Left lung (tissue), 10 donors: ENCODE data around the gene WNT7B. TPM values are rescaled to one million over a fixed set of nuclear protein-coding genes. Genes with fewer than 3 reads are reported as not detected.

Experiments
- ATAC-seq: fragments of 200-7000 bp; cut with Tn5 transposase; one replicate; pipeline ENCODE4 v1.9.1; 2020; ENCODE audit warnings: moderate library complexity
- DNase-seq, 4 donors: peaks; one replicate each; pipeline ENCODE4 v3.0.0-alpha.2; 2013 to 2020
- H3K27ac ChIP-seq, 2 donors: fragments of 200-600 bp; sonication (generic) in 1 of 2; one replicate each; pipeline versions ENCODE4 v1.5.0 to v1.8.0; 2020 to 2021
- H3K27me3 ChIP-seq, 2 donors: fragments of 200-600 bp; sonication (generic) in 1 of 2; one replicate each; pipeline versions ENCODE4 v1.5.0 to v1.8.0; 2020 to 2021
- H3K36me3 ChIP-seq, 2 donors: fragments of 200-600 bp; sonication (generic) in 1 of 2; one replicate each; pipeline versions ENCODE4 v1.5.0 to v1.8.0; 2020 to 2021
- H3K4me1 ChIP-seq, 2 donors: fragments of 200-600 bp; one replicate each; pipeline ENCODE4 v1.8.0; 2021
- H3K4me3 ChIP-seq, 2 donors: fragments of 200-600 bp; sonication (generic) in 1 of 2; one replicate each; pipeline versions ENCODE4 v1.5.0 to v1.8.0; 2020 to 2021; ENCODE audit warnings: mild to moderate bottlenecking in 1 of 2
- H3K9me3 ChIP-seq, 2 donors: fragments of 200-600 bp; sonication (generic) in 1 of 2; one replicate each; pipeline versions ENCODE4 v1.5.0 to v1.8.0; 2020 to 2021
- intact Hi-C, 2 donors: fragments of 100-400 bp; cut with DNase I; formaldehyde crosslinking; loops; one replicate each; pipeline versions ENCODE4 v1.11.2 to v1.14.2; 2022
- polyA plus RNA-seq, 6 donors: library from polyadenylated mRNA; unstranded; fragments of 120-200 nt; gene quantifications; one replicate each; pipeline ENCODE4 v1.2.1, GENCODE V29; 2013; ENCODE audit not compliant: insufficient read length in 6 of 6
- total RNA-seq, 2 donors: library from RNA; stranded (reverse); fragmentation: NEBNext Ultra II Directional; extraction: Animal tissue kit (Norgen Biotek cat#: 25700); gene quantifications; one replicate each; pipeline ENCODE4 v1.2.1, GENCODE V29; 2021
- TF ChIP-seq, protein P1 (sequence below), 2 donors: fragments of 200-600 bp; sonication (generic) in 1 of 2; IDR thresholded peaks; one replicate each; pipeline versions ENCODE4 v1.5.0 to v1.8.0; 2021; ENCODE audit warnings: antibody characterized with exemption in 2 of 2
- donor health status: DM: no; HTN: yes; CAD: no.
- donor health status: DM: no; HTN: no; CAD: no.

The WNT7B gene
- total and polyA plus RNA-seq, 8 donors = 7.2 to 21.7 (median 14.9) TPM

DNA sequence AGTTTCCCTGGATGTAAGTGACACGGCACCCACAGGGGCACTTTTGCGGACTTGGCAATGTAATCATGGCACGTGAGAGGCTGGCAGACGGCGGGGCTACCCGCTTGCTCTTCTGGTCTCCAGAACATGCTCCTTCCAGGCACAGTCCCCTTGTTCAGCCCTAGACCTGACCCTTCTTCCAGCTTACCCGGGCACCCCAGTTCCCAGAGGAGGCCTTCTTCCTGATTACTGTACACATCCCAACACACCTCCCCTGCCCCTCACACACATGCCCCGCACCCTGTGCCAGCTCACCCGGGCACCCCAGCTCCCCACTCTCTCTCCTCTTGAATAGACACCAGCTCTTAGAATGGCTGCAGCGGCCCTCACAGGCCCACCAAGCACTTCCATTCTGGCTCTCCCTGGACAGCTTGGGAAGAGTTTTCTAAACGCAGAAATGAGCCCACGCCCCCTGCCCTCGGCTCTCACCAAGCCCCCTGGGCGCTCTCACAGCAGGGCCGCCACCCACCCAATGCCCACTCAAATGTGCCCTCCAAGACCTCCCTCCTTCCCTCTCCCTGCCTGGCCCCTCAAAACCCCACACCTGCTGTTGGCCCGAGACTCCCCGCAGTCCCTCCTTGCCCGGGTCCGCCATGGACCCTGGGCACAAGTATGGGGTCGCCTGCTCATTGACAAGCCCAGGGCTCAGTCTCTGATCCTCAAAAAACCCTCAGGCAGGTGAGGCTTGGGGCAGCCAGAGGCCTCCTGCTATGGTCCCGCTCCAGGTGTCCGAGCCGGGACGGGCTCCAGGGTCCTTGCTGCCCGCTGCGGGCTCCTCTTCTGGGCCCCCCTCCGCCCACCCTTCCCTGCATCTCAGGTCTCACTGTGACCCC lies 88.5 kb downstream of the WNT7B start:
- ATAC-seq (no peak), DNase-seq (peak in 1 of 4 donors; percentile 76)
- H3K4me3 ChIP-seq = no peak overlapping the region
- H3K4me1 ChIP-seq = no peaks in the 10 kb centered on the region
- no peaks in the 10 kb centered on the region for H3K36me3 ChIP-seq
- TF ChIP-seq, protein P1, sequence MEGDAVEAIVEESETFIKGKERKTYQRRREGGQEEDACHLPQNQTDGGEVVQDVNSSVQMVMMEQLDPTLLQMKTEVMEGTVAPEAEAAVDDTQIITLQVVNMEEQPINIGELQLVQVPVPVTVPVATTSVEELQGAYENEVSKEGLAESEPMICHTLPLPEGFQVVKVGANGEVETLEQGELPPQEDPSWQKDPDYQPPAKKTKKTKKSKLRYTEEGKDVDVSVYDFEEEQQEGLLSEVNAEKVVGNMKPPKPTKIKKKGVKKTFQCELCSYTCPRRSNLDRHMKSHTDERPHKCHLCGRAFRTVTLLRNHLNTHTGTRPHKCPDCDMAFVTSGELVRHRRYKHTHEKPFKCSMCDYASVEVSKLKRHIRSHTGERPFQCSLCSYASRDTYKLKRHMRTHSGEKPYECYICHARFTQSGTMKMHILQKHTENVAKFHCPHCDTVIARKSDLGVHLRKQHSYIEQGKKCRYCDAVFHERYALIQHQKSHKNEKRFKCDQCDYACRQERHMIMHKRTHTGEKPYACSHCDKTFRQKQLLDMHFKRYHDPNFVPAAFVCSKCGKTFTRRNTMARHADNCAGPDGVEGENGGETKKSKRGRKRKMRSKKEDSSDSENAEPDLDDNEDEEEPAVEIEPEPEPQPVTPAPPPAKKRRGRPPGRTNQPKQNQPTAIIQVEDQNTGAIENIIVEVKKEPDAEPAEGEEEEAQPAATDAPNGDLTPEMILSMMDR (IDR thresholded peaks at IDR 0.05) = no peak
- no peaks in the 10 kb centered on the region for H3K9me3 ChIP-seq
- H3K27ac ChIP-seq = no peak overlapping the region
- intact Hi-C loops = no loop called here
- H3K27me3 ChIP-seq = peaks cover 0 to 94% of the 10 kb centered on the region in 2 donors

DNA sequence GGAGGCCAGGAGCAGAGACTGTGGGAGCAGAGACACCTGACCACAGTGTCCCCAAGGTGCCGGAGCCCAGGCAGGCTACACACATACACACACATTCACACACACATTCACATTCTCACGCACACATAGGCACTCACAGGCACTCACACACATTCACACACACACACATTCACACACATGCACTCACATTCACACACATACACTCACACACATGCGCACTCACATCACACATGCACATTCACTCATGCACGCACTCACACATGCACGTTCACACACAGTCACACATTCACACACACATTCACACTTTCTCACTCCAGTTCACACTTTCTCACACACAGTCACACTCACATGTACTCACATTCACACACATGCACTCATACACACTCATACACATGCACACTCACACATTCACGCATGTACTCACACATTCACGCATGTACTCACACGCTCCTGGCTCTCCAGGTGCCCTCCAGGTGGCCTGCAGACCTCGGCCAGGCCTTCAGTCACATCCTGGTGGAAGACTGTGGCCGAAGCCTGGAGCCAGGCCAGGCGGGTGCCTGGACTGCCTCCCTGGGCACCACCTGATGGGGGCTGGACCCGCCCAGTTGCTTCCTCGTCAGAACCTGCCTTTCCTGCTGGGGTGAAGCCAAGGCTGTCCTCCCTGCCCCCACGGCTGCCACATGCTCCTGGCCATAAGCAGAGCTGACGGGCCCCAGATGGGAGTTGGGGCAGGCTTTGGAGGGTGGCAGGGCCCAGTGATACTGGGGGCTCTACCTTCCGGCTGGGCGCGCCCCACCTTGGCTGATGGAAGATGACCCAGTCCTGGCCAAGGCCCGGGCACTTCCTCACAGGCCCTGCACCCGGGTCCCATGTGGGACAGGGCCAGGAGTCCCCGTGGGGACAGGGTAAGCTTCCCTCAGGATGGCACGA lies 89.5 kb downstream of the WNT7B start:
- Histone ChIP-seq H3K4me1 (no peaks in the 10 kb centered on the region), H3K36me3 (no peaks in the 10 kb centered on the region), H3K27ac (no peak overlapping the region), H3K4me3 (no peak overlapping the region), H3K9me3 (no peaks in the 10 kb centered on the region), H3K27me3 (peaks cover 0 to 94% of the 10 kb centered on the region in 2 donors)
- intact Hi-C loops = no loop called here
- TF ChIP-seq, protein P1 (IDR thresholded peaks at IDR 0.05) = no peak
- ATAC-seq (peak; percentile 78), DNase-seq (peak in 3 of 4 donors; percentile 48 to 82 (median 63))

DNA sequence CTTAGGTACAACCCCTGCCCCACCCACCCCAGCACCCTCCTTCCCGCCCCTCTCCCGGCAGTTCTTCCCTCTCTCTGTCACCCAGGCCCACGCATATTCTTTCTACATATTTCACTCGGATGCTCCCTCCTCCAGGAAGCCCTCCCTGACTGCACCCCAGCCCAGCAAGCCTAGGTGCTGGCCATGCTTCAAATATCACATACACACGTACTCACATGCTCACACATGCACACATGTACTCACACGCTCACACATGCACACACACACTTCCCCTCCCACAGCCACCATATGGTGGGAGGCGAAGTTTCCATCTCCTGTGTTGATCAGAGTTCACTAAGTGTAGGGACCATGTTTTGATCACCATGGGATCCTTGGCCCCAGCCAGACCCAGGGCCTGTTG lies 90.4 kb downstream of the WNT7B start:
- Histone ChIP-seq H3K9me3 (no peaks in the 10 kb centered on the region), H3K4me1 (no peaks in the 10 kb centered on the region), H3K27me3 (peaks cover 1 to 94% of the 10 kb centered on the region in 2 donors), H3K36me3 (no peaks in the 10 kb centered on the region), H3K27ac (no peak overlapping the region), H3K4me3 (no peak overlapping the region)
- ATAC-seq = no peak
- DNase-seq = peak in 2 of 4 donors; percentile 8 to 13
- TF ChIP-seq, protein P1 (IDR thresholded peaks at IDR 0.05) = no peak
- intact Hi-C loops = no loop called here

DNA sequence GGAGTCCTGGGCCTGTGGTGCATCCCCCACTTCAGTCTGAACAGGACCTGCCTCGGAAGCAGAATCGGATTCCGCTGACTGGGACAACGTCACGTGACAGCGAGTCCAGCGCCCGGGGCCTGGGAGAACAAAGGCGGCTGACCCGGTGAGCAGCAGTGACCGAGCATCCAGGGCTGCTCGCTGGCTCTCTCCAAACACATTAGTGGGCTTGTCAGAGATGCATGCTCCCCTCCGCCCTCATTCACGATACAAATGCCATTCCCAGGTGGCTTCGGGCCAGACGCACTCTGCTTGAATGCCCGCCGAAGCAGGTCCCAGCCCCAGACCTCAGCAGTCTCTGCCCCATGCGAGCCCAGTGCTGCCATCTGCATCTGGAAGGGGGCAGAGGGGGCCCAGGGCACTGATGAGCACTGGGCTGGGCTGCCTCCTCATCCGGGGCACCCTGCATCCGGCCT lies 91.0 kb downstream of the WNT7B start:
- H3K27ac ChIP-seq = no peak overlapping the region
- DNase-seq (peak in 2 of 4 donors; percentile 22 to 25), ATAC-seq (no peak)
- H3K36me3 ChIP-seq = no peaks in the 10 kb centered on the region
- no peaks in the 10 kb centered on the region for H3K9me3 ChIP-seq
- intact Hi-C loops = no loop called here
- H3K4me1 ChIP-seq = peaks cover 0 to under 1% of the 10 kb centered on the region in 2 donors
- no peak overlapping the region for H3K4me3 ChIP-seq
- peaks cover 7 to 94% of the 10 kb centered on the region in 2 donors for H3K27me3 ChIP-seq
- TF ChIP-seq, protein P1 (IDR thresholded peaks at IDR 0.05) = no peak
